Upper lobe of left lung (tissue), 6 donors: ENCODE results near the gene OTOG. TPM values are rescaled to one million over a fixed set of nuclear protein-coding genes. Genes with fewer than 3 reads are reported as not detected.

Experiments
- ATAC-seq, 2 donors: fragments of 200-7000 bp; cut with Tn5 transposase; one replicate each; pipeline ENCODE4 v1.9.1; 2022; ENCODE audit warnings: mild to moderate bottlenecking in 2 of 2, moderate library complexity in 2 of 2; ENCODE audit not compliant: low FRiP score in 2 of 2
- DNase-seq, 2 donors: peaks; one replicate each; pipeline ENCODE4 v3.0.0-alpha.2; 2019 to 2020
- H3K27ac ChIP-seq, 4 donors: fragments of 200-600 bp; sonication (generic); one replicate each; pipeline ENCODE4 v1.5.1; 2016 to 2019
- H3K27me3 ChIP-seq, 4 donors: fragments of 200-600 bp; sonication (generic); one replicate each; pipeline ENCODE4 v1.5.1; 2017 to 2019
- H3K36me3 ChIP-seq, 4 donors: fragments of 200-600 bp; sonication (generic); one replicate each; pipeline ENCODE4 v1.5.1; 2016 to 2019
- H3K4me1 ChIP-seq, 4 donors: fragments of 200-600 bp; sonication (generic); one replicate each; pipeline ENCODE4 v1.5.1; 2018 to 2019
- H3K4me3 ChIP-seq, 4 donors: fragments of 200-600 bp; sonication (generic); one replicate each; pipeline ENCODE4 v1.5.1; 2017 to 2019; ENCODE audit warnings: mild to moderate bottlenecking in 2 of 4, moderate library complexity in 1 of 4
- H3K9me3 ChIP-seq, 4 donors: fragments of 200-600 bp; sonication (generic); one replicate each; pipeline ENCODE4 v1.5.1; 2018 to 2019
- EP300 ChIP-seq, 4 donors: sonication (generic); formaldehyde crosslinking; IDR thresholded peaks; one replicate each; pipeline ENCODE4 v1.5.1; 2017; ENCODE audit warnings: antibody characterized with exemption in 4 of 4, control low read depth in 2 of 4
- POLR2A ChIP-seq, 4 donors: fragments of 450-650 bp; IDR thresholded peaks; one replicate each; pipeline ENCODE4 v1.5.1; 2016 to 2017; ENCODE audit warnings: antibody characterized with exemption in 4 of 4, mild to moderate bottlenecking in 2 of 4
- POLR2AphosphoS5 ChIP-seq, 2 donors: sonication (generic); formaldehyde crosslinking; IDR thresholded peaks; one replicate each; pipeline ENCODE4 v1.5.1; 2017; ENCODE audit warnings: antibody characterized with exemption in 2 of 2
- WGBS, 2 donors: methylation state at CpG; one replicate each; pipeline ENCODE4 v1.1.5; 2017 to 2018; 5-methylcytosine and 5-hydroxymethylcytosine counted together
- total RNA-seq, 6 donors: library from RNA; depleted of rRNA in 4 of 6; stranded (reverse); fragments of >200 nt in 4 of 6; gene quantifications; one replicate each; pipeline versions ENCODE4 v1.1.0 to v1.2.1, GENCODE V29; 2016 to 2021
- TF ChIP-seq, protein P1 (sequence below), 6 experiments: fragments of 450-650 bp in 4 of 6; fragments of 200-600 bp in 2 of 6; sonication (generic) in 2 of 6; IDR thresholded peaks; one replicate each; pipeline ENCODE4 v1.5.1; 2016 to 2019; ENCODE audit warnings: antibody characterized with exemption in 6 of 6
- donor health status: DM: no; HTN: no; CAD: no; lungs with moderate emphysema.
- donor health status: DM: no; HTN: yes; CAD: no; lungs with severe emphysema.

OTOG gene
- total RNA-seq, 6 donors from 2014 or later, result not detected

DNA sequence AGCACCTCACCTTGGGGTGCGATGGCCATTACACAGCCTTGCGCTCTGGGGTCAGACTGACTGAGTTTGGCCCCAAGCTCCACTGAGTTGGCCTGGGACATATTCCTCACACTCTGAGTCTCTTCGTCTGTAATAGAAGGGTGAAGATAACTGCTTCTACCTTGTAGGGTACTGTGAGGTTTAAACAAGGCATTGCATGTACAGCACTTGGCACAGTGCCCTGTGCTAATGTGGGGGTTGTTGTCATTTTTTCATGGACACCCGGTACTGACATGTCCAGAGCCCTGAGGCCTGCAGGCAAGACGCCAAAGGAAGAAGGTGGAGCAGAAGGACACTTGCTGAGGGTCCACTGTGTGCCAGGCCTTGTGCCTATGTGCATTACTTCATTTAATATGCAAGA, 50.7 kb downstream of the OTOG start:
- Histone ChIP-seq H3K27ac (no peak overlapping the region), H3K36me3 (no peaks in the 10 kb centered on the region), H3K27me3 (no peaks in the 10 kb centered on the region), H3K4me3 (no peak overlapping the region), H3K4me1 (no peaks in the 10 kb centered on the region), H3K9me3 (no peaks in the 10 kb centered on the region)
- ATAC-seq (no peak), DNase-seq (peak in 1 of 2 donors; percentile 18)
- 56 to 66% methylated on average over 4 to 5 of the region's 5 CpGs for WGBS, 2 donors
- TF ChIP-seq, protein P1, sequence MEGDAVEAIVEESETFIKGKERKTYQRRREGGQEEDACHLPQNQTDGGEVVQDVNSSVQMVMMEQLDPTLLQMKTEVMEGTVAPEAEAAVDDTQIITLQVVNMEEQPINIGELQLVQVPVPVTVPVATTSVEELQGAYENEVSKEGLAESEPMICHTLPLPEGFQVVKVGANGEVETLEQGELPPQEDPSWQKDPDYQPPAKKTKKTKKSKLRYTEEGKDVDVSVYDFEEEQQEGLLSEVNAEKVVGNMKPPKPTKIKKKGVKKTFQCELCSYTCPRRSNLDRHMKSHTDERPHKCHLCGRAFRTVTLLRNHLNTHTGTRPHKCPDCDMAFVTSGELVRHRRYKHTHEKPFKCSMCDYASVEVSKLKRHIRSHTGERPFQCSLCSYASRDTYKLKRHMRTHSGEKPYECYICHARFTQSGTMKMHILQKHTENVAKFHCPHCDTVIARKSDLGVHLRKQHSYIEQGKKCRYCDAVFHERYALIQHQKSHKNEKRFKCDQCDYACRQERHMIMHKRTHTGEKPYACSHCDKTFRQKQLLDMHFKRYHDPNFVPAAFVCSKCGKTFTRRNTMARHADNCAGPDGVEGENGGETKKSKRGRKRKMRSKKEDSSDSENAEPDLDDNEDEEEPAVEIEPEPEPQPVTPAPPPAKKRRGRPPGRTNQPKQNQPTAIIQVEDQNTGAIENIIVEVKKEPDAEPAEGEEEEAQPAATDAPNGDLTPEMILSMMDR (IDR thresholded peaks at IDR 0.05), result no peak
- TF ChIP-seq POLR2A (IDR thresholded peaks at IDR 0.05) (no peak), POLR2AphosphoS5 (IDR thresholded peaks at IDR 0.05) (no peak), EP300 (IDR thresholded peaks at IDR 0.05) (no peak)

DNA sequence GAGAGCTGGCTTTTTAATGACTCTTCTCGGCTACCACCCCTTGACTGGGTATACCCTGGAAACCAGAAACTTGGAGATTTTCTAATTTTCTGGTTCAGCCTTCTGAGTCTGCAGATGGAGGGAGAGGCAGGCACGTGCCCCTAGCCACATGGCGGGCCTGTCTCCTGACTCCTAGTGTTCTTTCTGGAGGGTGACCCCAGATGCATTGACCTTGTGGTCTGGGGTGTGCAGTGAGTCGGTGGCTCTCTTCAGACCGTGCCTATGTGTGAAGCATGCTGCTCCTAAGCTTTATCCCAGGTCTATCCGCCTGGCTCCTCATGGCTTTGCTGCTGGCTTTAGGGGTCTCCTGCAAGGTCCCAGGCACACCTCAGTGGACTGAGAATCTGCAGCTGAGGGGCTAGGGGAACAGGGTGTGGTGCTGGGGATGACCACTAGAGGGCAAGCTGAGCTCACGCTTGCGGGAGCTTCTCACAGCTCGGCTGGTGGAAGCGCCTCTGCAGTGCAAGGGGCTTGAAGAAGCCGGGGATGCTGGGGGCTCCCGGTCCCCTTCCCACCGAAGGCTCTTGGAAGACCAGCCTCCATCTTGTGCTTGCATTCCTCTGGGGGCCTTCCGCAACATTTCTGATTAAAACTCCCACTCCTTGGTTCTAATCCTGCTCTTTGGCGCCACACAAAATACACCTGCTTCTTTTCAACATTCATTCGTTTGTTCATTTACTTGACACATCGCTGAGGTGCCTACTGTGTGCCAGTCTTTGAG, 51.8 kb downstream of the OTOG start:
- H3K36me3 ChIP-seq, result no peaks in the 10 kb centered on the region
- TF ChIP-seq, protein P1 (IDR thresholded peaks at IDR 0.05), result peak; percentile 72 to 93 (median 86)
- no peak for TF ChIP-seq EP300 (IDR thresholded peaks at IDR 0.05)
- ATAC-seq, result peak in 1 of 2 donors; percentile 79
- H3K4me3 ChIP-seq, result no peak overlapping the region
- no peaks in the 10 kb centered on the region for H3K27me3 ChIP-seq
- H3K4me1 ChIP-seq, result no peaks in the 10 kb centered on the region
- DNase-seq, result peak in 1 of 2 donors; percentile 50
- WGBS, 2 donors, result 27 to 32% methylated on average over 17 of the region's 17 CpGs
- H3K9me3 ChIP-seq, result no peaks in the 10 kb centered on the region
- no peak overlapping the region for H3K27ac ChIP-seq

DNA sequence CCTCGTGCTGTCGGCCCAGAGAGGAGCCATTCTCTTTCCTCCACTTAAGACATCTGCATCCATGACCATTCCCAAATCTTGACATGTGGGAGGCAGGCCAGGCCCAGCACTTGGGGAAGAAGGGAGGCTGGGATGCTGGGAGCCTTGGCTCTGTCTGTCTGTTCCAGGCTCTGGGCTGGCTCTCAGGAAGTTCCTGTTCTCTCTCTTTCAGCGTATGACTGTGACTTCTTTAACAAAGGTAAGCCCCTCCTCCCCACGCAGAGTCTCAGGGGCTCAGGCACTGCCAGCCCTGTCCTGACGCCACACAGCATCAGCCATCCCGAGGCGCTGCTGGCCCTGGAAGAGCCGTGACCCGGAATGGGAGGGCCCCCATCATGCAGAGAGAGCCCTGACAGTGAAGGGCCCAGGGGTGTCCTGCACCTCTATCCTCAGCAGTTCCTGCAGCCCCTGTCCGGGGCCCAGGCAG, 52.4 kb downstream of the OTOG start:
- no peak for TF ChIP-seq POLR2A (IDR thresholded peaks at IDR 0.05)
- TF ChIP-seq, protein P1 (IDR thresholded peaks at IDR 0.05), result no peak
- TF ChIP-seq EP300 (IDR thresholded peaks at IDR 0.05), result no peak
- 62 to 63% methylated on average over 6 to 10 of the region's 10 CpGs for WGBS, 2 donors

DNA sequence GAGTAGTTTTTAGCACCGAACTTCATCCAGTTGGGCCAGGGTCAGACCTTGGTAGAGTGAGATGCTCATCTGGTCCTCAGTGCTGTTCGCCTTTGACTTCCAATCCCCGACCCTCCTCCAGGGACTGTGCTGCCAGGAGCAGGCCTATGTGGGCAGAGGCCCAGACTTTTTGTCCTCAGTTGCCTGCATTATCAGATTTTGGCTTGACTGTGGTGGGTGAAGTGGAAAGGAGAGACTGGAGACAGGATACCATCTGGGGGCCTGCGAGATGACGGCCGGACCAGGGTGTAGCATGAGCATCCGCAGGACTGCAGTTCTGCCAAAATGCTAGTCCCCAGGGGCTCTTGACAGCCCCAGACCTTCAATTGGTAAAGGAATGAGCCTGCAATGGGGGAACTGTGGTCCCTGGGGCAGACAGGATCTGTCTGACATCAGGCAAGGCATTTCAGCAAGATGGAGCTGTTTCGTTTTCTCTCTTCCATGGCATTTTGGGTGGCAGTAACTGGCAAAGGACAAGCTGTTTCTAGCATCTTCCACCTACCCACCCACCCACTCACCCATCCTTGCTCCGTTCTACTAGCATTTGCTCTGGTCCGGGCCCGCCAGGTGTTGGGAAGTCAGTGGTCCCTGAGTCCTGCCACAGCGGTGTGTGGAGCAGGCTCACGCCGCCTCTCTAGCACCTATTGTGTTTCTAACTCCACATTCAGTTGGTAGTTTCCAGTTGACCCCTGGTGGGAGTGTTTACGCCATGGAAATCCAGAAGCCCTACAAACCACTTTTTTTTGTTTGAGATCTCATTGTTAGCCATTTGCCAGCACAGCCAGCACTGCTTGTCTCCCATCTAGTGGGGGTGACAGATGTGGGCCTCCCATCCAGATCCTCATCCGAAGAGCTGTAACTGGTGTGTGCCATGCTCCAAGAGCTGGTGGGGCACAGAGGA, 53.5 kb downstream of the OTOG start:
- 81 to 82% methylated on average over 15 to 16 of the region's 16 CpGs for WGBS, 2 donors
- Histone ChIP-seq H3K4me1 (no peaks in the 10 kb centered on the region), H3K9me3 (no peaks in the 10 kb centered on the region), H3K27ac (no peak overlapping the region), H3K27me3 (no peaks in the 10 kb centered on the region), H3K4me3 (no peak overlapping the region), H3K36me3 (no peaks in the 10 kb centered on the region)
- ATAC-seq (no peak), DNase-seq (no peak)
- TF ChIP-seq EP300 (IDR thresholded peaks at IDR 0.05) (no peak), POLR2A (IDR thresholded peaks at IDR 0.05) (no peak), POLR2AphosphoS5 (IDR thresholded peaks at IDR 0.05) (no peak)
- TF ChIP-seq, protein P1 (IDR thresholded peaks at IDR 0.05), result no peak

More for the DNA sequence above, 52.4 kb downstream of the OTOG start:
- Histone ChIP-seq H3K27ac (no peak overlapping the region), H3K36me3 (no peaks in the 10 kb centered on the region), H3K4me1 (no peaks in the 10 kb centered on the region), H3K9me3 (no peaks in the 10 kb centered on the region), H3K27me3 (no peaks in the 10 kb centered on the region), H3K4me3 (no peak overlapping the region)
- ATAC-seq (no peak), DNase-seq (peak in 1 of 2 donors; percentile 16)
